HL-60 (cell line): ENCODE data around the gene TRPV2.

Experiments used
- GABPA ChIP-seq: IDR thresholded peaks from 2 replicates; pipeline ENCODE4 v1.6.1; 2012; ENCODE audit warnings: low read depth
- POLR2AphosphoS5 ChIP-seq: IDR thresholded peaks from 2 replicates; pipeline ENCODE4 v1.6.1; 2012; ENCODE audit warnings: low read depth
- TF ChIP-seq, protein P1 (sequence below): IDR thresholded peaks from one replicate; pipeline ENCODE4 v1.5.1; 2011; ENCODE audit warnings: low read length, control low read depth, inconsistent platforms; ENCODE audit not compliant: insufficient read depth
- TF ChIP-seq, protein P2 (sequence below): IDR thresholded peaks from 2 replicates; pipeline ENCODE4 v1.6.1; 2012; ENCODE audit warnings: low read depth; ENCODE audit not compliant: insufficient replicate concordance

DNA sequence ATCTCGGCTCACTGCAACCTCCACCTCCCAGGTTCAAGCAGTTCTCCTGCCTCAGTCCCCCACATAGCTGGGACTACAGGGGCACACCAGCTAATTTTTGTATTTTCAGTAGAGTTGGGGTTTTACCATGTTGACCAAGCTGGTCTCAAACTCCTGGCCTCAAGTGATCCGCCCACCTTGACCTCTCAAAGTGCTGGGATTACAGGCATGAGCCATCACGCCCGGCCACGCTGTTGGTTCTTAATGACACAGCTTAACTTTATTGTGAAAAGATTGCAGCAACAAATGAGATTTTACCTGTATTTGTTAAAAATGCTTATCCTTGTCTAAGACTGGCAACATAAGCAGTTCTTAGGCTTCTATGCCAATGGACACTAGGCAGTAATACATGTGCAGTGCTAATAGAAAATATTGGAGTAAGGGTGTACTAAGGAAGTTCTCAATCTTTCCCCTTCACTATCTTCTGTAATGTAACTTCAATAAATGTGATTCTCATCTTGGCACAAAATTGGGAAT lies 31.5 kb upstream of the TRPV2 start:
- TF ChIP-seq, protein P1, sequence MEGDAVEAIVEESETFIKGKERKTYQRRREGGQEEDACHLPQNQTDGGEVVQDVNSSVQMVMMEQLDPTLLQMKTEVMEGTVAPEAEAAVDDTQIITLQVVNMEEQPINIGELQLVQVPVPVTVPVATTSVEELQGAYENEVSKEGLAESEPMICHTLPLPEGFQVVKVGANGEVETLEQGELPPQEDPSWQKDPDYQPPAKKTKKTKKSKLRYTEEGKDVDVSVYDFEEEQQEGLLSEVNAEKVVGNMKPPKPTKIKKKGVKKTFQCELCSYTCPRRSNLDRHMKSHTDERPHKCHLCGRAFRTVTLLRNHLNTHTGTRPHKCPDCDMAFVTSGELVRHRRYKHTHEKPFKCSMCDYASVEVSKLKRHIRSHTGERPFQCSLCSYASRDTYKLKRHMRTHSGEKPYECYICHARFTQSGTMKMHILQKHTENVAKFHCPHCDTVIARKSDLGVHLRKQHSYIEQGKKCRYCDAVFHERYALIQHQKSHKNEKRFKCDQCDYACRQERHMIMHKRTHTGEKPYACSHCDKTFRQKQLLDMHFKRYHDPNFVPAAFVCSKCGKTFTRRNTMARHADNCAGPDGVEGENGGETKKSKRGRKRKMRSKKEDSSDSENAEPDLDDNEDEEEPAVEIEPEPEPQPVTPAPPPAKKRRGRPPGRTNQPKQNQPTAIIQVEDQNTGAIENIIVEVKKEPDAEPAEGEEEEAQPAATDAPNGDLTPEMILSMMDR, result no peak
- TF ChIP-seq POLR2AphosphoS5, result no peak
- TF ChIP-seq, protein P2, sequence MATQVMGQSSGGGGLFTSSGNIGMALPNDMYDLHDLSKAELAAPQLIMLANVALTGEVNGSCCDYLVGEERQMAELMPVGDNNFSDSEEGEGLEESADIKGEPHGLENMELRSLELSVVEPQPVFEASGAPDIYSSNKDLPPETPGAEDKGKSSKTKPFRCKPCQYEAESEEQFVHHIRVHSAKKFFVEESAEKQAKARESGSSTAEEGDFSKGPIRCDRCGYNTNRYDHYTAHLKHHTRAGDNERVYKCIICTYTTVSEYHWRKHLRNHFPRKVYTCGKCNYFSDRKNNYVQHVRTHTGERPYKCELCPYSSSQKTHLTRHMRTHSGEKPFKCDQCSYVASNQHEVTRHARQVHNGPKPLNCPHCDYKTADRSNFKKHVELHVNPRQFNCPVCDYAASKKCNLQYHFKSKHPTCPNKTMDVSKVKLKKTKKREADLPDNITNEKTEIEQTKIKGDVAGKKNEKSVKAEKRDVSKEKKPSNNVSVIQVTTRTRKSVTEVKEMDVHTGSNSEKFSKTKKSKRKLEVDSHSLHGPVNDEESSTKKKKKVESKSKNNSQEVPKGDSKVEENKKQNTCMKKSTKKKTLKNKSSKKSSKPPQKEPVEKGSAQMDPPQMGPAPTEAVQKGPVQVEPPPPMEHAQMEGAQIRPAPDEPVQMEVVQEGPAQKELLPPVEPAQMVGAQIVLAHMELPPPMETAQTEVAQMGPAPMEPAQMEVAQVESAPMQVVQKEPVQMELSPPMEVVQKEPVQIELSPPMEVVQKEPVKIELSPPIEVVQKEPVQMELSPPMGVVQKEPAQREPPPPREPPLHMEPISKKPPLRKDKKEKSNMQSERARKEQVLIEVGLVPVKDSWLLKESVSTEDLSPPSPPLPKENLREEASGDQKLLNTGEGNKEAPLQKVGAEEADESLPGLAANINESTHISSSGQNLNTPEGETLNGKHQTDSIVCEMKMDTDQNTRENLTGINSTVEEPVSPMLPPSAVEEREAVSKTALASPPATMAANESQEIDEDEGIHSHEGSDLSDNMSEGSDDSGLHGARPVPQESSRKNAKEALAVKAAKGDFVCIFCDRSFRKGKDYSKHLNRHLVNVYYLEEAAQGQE, result no peak
- no peak for TF ChIP-seq GABPA
